ENCODE measurements around the gene OTOP1. TPM values are rescaled to one million over a fixed set of nuclear protein-coding genes. Genes with fewer than 3 reads are reported as not detected.
A peak's percentile ranks its signal among the peaks of the same experiment; 100 is the strongest.
"Not testable (repeated sequence)": the region's sequence is repeated elsewhere in the genome, so short reads cannot be mapped to it uniquely, and the experiment has no call there.

Gene OTOP1
- polyA plus RNA-seq, 1 donor from 2014 or later: not detected

DNA sequence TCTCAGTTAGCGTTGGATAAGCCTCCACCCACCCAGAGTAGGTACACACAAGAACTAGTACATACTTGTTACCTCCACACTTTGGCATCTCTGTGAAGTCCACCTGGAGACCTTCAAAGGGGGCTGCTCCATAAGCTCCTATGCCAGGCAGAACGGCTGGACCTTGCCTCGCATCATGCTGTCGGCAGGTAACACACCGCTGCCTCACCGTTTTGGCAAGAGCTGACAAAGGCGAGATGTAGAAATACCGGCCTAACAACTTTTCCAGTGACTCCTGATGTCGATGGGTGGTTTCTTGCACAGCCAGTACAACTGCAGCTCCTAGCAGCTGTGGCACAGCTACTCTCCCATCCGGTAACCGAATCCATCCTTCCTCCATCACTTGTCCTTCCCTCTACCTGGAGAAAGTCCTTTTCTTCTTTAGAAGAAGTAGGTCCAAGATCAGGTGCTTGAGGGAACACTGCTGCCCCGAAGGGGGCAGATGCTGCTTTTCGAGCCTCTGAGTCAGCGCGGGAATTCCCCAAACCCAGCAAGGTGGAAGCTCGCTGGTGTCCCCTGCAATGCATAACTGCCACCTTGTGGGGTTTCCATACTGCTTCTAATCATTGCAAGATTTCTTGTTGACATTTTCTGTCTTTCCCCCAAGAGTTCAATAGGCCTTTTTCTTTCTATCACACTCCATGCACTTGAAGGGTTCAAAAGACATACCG lies 65.6 kb downstream of the OTOP1 start:
- not testable (repeated sequence) for H3K4me3 Mint-ChIP-seq, H3K27ac Mint-ChIP-seq, H3K4me1 Mint-ChIP-seq, H3K36me3 Mint-ChIP-seq, H3K27me3 Mint-ChIP-seq, H3K9me3 Mint-ChIP-seq

DNA sequence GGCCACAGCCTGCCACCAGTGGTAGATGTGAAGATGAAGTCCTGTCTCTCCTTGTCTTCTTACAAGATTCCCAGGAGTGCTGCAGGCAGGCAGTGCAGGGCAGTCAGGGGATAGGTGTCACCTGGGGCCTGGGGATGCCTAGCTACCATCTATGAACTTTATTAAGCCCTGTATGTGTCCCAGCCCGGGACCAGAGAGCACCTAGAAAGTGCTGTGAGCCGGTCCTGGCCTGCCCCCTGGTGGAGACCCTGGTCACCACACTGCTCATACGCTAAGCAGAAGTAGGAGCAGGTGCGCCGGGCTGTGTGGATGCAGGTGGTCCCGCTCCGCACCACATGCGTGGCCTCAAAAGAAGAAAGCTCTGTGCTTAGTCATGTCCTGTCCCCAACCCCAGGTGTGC lies 81.1 kb downstream of the OTOP1 start:
- peak overlapping the region in 1 of 4 donors; percentile 8 for H3K4me3 Mint-ChIP-seq
- not testable (repeated sequence) for H3K36me3 Mint-ChIP-seq, H3K27ac Mint-ChIP-seq, H3K9me3 Mint-ChIP-seq, H3K27me3 Mint-ChIP-seq
- peaks cover 5 to 19% (median 9%) of the 10 kb centered on the region in 3 donors for H3K4me1 Mint-ChIP-seq

DNA sequence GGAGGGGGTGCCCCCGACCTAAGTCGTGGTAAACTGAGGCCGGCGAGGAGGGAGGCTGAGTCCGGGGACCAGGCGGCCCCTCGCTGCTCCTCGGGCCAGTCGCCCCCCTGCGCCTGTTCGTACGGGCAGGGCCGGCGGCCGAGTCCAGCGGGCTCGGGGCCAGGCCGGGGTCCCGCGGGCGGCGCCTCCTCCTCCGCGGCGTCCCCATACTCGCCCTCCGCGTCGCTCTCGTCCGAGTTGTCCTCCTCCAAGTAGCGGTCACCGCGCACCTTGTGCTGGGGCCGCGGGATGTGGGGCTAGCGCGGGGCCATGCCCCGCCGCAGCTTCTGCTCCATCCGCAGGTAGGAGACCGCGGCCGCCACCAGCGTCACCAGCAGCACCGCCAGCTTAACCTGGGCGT lies 83.4 kb downstream of the OTOP1 start:
- H3K4me1 Mint-ChIP-seq, H3K9me3 Mint-ChIP-seq, H3K27ac Mint-ChIP-seq, H3K36me3 Mint-ChIP-seq, H3K27me3 Mint-ChIP-seq: not testable (repeated sequence)
- H3K4me3 Mint-ChIP-seq: peak overlapping the region in 1 of 4 donors; percentile 85

DNA sequence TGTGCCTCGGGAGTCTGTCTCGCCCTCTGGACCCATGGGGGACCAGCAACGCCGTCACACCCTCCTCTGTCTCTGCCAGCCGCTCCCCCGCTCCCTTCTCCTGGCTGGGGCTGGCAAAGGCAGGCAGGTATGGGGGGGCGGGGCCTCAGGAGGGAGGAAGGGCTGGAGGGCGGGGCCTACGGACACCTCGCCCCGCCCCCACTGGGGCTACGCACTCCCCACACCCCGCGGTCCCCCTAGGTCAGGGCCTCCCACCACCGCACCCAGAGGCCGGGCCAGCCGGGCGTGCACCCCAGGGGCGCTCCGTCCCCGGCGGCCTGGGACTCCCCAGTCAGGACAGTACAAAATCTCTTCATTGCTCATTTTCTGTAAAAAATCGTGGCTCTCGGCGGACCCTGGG lies 84.0 kb downstream of the OTOP1 start:
- H3K9me3 Mint-ChIP-seq, H3K27me3 Mint-ChIP-seq, H3K36me3 Mint-ChIP-seq, H3K4me1 Mint-ChIP-seq, H3K27ac Mint-ChIP-seq, H3K4me3 Mint-ChIP-seq: not testable (repeated sequence)

GRCh38 chr4:4141186-4141585 lies 85.5 kb downstream of the OTOP1 start:
- H3K9me3 Mint-ChIP-seq, H3K27me3 Mint-ChIP-seq: not testable (repeated sequence)

More at GRCh38 chr4:4141186-4141585, 85.5 kb downstream of the OTOP1 start:
- H3K4me3 Mint-ChIP-seq, H3K36me3 Mint-ChIP-seq, H3K27ac Mint-ChIP-seq, H3K4me1 Mint-ChIP-seq: not testable (repeated sequence)

Other genes starting within 250 kb of the OTOP1 start
- gene TMEM128, start 21.3 kb upstream of the OTOP1 start, polyA plus RNA-seq: 23.2 TPM
- 18.9 TPM for gene LYAR, start 63.2 kb upstream of the OTOP1 start, polyA plus RNA-seq
- gene ZBTB49, start 63.3 kb upstream of the OTOP1 start, polyA plus RNA-seq: 7.8 TPM
- gene NSG1, start 160.2 kb upstream of the OTOP1 start, polyA plus RNA-seq: 0.69 TPM